Osteoblast (primary cell): ENCODE data around the gene RACK1. TPM values are rescaled to one million over a fixed set of nuclear protein-coding genes. Genes with fewer than 3 reads are reported as not detected.
A peak's percentile ranks its signal among the peaks of the same experiment; 100 is the strongest.

Source experiments
- DNase-seq: peaks from one replicate; pipeline ENCODE4 v3.0.0; 2011; ENCODE audit warnings: low spot score, mixed read lengths; ENCODE audit not compliant: insufficient read length; ENCODE audit errors: missing footprints
- H2AFZ ChIP-seq: 2 replicates; pipeline ENCODE4 v1.6.0; 2011; ENCODE audit warnings: mild to moderate bottlenecking, low read length
- H3K27ac ChIP-seq: 2 replicates; pipeline ENCODE4 v1.5.1; 2011; ENCODE audit warnings: mild to moderate bottlenecking, low read depth, low read length, moderate library complexity
- H3K27me3 ChIP-seq: 2 replicates; pipeline ENCODE4 v1.6.0; 2012; ENCODE audit warnings: mild to moderate bottlenecking, control low read depth, inconsistent platforms, low read length, moderate library complexity; ENCODE audit not compliant: insufficient read depth
- H3K36me3 ChIP-seq: 2 replicates; pipeline ENCODE4 v1.5.1; 2011; ENCODE audit warnings: mild to moderate bottlenecking, low read length, control low read depth, moderate library complexity; ENCODE audit not compliant: insufficient read depth
- H3K4me1 ChIP-seq: 2 replicates; pipeline ENCODE4 v1.5.1; 2011; ENCODE audit warnings: mild to moderate bottlenecking, low read length, control low read depth, moderate library complexity; ENCODE audit not compliant: insufficient read depth
- H3K4me2 ChIP-seq: 2 replicates; pipeline ENCODE4 v1.6.0; 2011; ENCODE audit warnings: mild to moderate bottlenecking, low read length; ENCODE audit not compliant: insufficient read depth
- H3K4me3 ChIP-seq: fragments of 200-600 bp; sonication (generic); 3 replicates; pipeline ENCODE4 v1.5.1; 2012; ENCODE audit warnings: mild to moderate bottlenecking, low read length, inconsistent platforms; ENCODE audit not compliant: insufficient read depth
- H3K79me2 ChIP-seq: 2 replicates; pipeline ENCODE4 v1.6.0; 2012; ENCODE audit warnings: mild to moderate bottlenecking, low read length, control low read depth, inconsistent platforms; ENCODE audit not compliant: insufficient read depth
- H3K9me3 ChIP-seq: 2 replicates; pipeline ENCODE4 v1.5.1; 2011; ENCODE audit warnings: low read depth, low read length, control low read depth
- H4K20me1 ChIP-seq: 2 replicates; pipeline ENCODE4 v1.6.0; 2012; ENCODE audit warnings: mild to moderate bottlenecking, low read length, control low read depth; ENCODE audit not compliant: insufficient read depth
- CTCF ChIP-seq: IDR thresholded peaks from 2 replicates; pipeline ENCODE4 v1.5.1; 2011; ENCODE audit warnings: mild to moderate bottlenecking, low read depth, low read length, moderate library complexity; ENCODE audit errors: extremely low read depth
- total RNA-seq: library from RNA; depleted of rRNA; stranded (reverse); fragments of >200 nt; gene quantifications from 2 replicates; pipeline ENCODE4 v1.2.3, GENCODE V29; 2012

RACK1 gene
- total RNA-seq, 1 donor: 4,007 TPM

- Histone ChIP-seq H4K20me1 (peaks cover 48% of the 10 kb centered on the region), H3K36me3 (peaks cover 3% of the 10 kb centered on the region), H3K4me1 (peaks cover 20% of the 10 kb centered on the region), H3K79me2 (peaks cover 74% of the 10 kb centered on the region), H2AFZ (peak overlapping the region; percentile 77), H3K4me3 (peak overlapping the region; percentile 98), H3K9me3 (no peaks in the 10 kb centered on the region), H3K27me3 (no peaks in the 10 kb centered on the region), H3K4me2 (peak overlapping the region; percentile 99), H3K27ac (peak overlapping the region; percentile 97)
- TF ChIP-seq CTCF: no peak
- DNase-seq: peak; percentile 31
Measured at GRCh38 chr5:181259974-181260719, 16.4 kb upstream of the RACK1 start.

GRCh38 chr5:181259283-181259682 is 15.6 kb upstream of the RACK1 start:
- no peak for TF ChIP-seq CTCF
- Histone ChIP-seq H3K27ac (peak overlapping the region; percentile 97), H3K4me1 (peaks cover 20% of the 10 kb centered on the region), H3K4me3 (peak overlapping the region; percentile 98), H2AFZ (no peak overlapping the region), H3K9me3 (no peaks in the 10 kb centered on the region), H3K4me2 (peak overlapping the region; percentile 99), H4K20me1 (peaks cover 56% of the 10 kb centered on the region), H3K27me3 (no peaks in the 10 kb centered on the region), H3K79me2 (peaks cover 83% of the 10 kb centered on the region), H3K36me3 (peaks cover 12% of the 10 kb centered on the region)
- no peak for DNase-seq

GRCh38 chr5:181258576-181258975 is 14.9 kb upstream of the RACK1 start:
- peaks cover 20% of the 10 kb centered on the region for H3K4me1 ChIP-seq
- H2AFZ ChIP-seq: no peak overlapping the region
- peak overlapping the region; percentile 98 for H3K4me3 ChIP-seq
- TF ChIP-seq CTCF: no peak
- no peak overlapping the region for H3K27ac ChIP-seq
- no peaks in the 10 kb centered on the region for H3K27me3 ChIP-seq
- peaks cover 14% of the 10 kb centered on the region for H3K36me3 ChIP-seq
- no peak for DNase-seq
- peaks cover 58% of the 10 kb centered on the region for H4K20me1 ChIP-seq
- H3K4me2 ChIP-seq: peak overlapping the region; percentile 99
- H3K9me3 ChIP-seq: no peaks in the 10 kb centered on the region
- peaks cover 89% of the 10 kb centered on the region for H3K79me2 ChIP-seq

GRCh38 chr5:181255836-181256578 is 12.3 kb upstream of the RACK1 start:
- Histone ChIP-seq H4K20me1 (peaks cover 72% of the 10 kb centered on the region), H3K79me2 (peaks cover 98% of the 10 kb centered on the region), H3K4me2 (peak overlapping the region; percentile 3), H3K4me1 (peaks cover 20% of the 10 kb centered on the region), H3K9me3 (no peaks in the 10 kb centered on the region), H3K27ac (no peak overlapping the region), H3K27me3 (no peaks in the 10 kb centered on the region), H3K4me3 (no peak overlapping the region), H2AFZ (no peak overlapping the region), H3K36me3 (peaks cover 27% of the 10 kb centered on the region)
- no peak for DNase-seq
- no peak for TF ChIP-seq CTCF
